Stomach (tissue), 4 donors: ENCODE data around the gene WFDC9.

Experiments used
- CTCF ChIP-seq, 7 experiments: fragments of 450-650 bp in 4 of 7; fragments of 200-600 bp in 3 of 7; sonication (generic) in 3 of 7; IDR thresholded peaks; one replicate each; pipeline ENCODE4 v1.5.1; 2016 to 2019; ENCODE audit warnings: antibody characterized with exemption in 7 of 7, control low read depth in 2 of 7, mild to moderate bottlenecking in 1 of 7
- EP300 ChIP-seq: sonication (generic); formaldehyde crosslinking; IDR thresholded peaks from one replicate; pipeline ENCODE4 v1.6.1; 2017; ENCODE audit warnings: antibody characterized with exemption
- POLR2A ChIP-seq, 4 donors: fragments of 450-650 bp; IDR thresholded peaks; one replicate each; pipeline ENCODE4 v1.6.1; 2016; ENCODE audit warnings: antibody characterized with exemption in 4 of 4, control low read depth in 2 of 4, mild to moderate bottlenecking in 1 of 4, moderate library complexity in 1 of 4
- POLR2AphosphoS5 ChIP-seq, 3 donors: sonication (generic); formaldehyde crosslinking; IDR thresholded peaks; one replicate each; pipeline ENCODE4 v1.6.1; 2016; ENCODE audit warnings: antibody characterized with exemption in 3 of 3

- TF ChIP-seq CTCF (IDR thresholded peaks at IDR 0.05) (no peak), EP300 (no peak), POLR2A (IDR thresholded peaks at IDR 0.05) (no peak), POLR2AphosphoS5 (IDR thresholded peaks at IDR 0.05) (no peak)
Measured at GRCh38 chr20:45611054-45611453, 20.0 kb downstream of the WFDC9 start.
